Measurements from ENCODE around the gene CHORDC1. TPM values are rescaled to one million over a fixed set of nuclear protein-coding genes. Genes with fewer than 3 reads are reported as not detected.
"Not testable (repeated sequence)": the region's sequence is repeated elsewhere in the genome, so short reads cannot be mapped to it uniquely, and the experiment has no call there.

The CHORDC1 gene
- total RNA-seq, 1 donor from 2014 or later: 65.6 TPM

GRCh38 chr11:90241414-90241813 is 18.6 kb upstream of the CHORDC1 start:
- H3K9me3 ChIP-seq: no peaks in the 10 kb centered on the region
- no peak overlapping the region for H3K27ac ChIP-seq
- TF ChIP-seq POLR2AphosphoS5 (IDR thresholded peaks at IDR 0.05; ENCODE audit: insufficient read depth in 1 of 2, low read depth in 1 of 2): no peak
- no peak for TF ChIP-seq POLR2A (IDR thresholded peaks at IDR 0.05)
- TF ChIP-seq, protein P1, sequence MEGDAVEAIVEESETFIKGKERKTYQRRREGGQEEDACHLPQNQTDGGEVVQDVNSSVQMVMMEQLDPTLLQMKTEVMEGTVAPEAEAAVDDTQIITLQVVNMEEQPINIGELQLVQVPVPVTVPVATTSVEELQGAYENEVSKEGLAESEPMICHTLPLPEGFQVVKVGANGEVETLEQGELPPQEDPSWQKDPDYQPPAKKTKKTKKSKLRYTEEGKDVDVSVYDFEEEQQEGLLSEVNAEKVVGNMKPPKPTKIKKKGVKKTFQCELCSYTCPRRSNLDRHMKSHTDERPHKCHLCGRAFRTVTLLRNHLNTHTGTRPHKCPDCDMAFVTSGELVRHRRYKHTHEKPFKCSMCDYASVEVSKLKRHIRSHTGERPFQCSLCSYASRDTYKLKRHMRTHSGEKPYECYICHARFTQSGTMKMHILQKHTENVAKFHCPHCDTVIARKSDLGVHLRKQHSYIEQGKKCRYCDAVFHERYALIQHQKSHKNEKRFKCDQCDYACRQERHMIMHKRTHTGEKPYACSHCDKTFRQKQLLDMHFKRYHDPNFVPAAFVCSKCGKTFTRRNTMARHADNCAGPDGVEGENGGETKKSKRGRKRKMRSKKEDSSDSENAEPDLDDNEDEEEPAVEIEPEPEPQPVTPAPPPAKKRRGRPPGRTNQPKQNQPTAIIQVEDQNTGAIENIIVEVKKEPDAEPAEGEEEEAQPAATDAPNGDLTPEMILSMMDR (IDR thresholded peaks at IDR 0.05): no peak
- no peak for DNase-seq (ENCODE audit: extremely low spot score in 2 of 2)
- H3K4me3 ChIP-seq: no peak overlapping the region
- intact Hi-C loops (cut with DNase I): no loop called here
- no peaks in the 10 kb centered on the region for H3K36me3 ChIP-seq
- no peaks in the 10 kb centered on the region for H3K4me1 ChIP-seq
- no peaks in the 10 kb centered on the region for H3K27me3 ChIP-seq

GRCh38 chr11:90239967-90240636 is 17.3 kb upstream of the CHORDC1 start:
- H3K4me1 ChIP-seq; H3K9me3 ChIP-seq; H3K27me3 ChIP-seq; intact Hi-C loops (cut with DNase I); H3K4me3 ChIP-seq; DNase-seq (ENCODE audit: extremely low spot score in 2 of 2); H3K27ac ChIP-seq; H3K36me3 ChIP-seq: not testable (repeated sequence)

DNA sequence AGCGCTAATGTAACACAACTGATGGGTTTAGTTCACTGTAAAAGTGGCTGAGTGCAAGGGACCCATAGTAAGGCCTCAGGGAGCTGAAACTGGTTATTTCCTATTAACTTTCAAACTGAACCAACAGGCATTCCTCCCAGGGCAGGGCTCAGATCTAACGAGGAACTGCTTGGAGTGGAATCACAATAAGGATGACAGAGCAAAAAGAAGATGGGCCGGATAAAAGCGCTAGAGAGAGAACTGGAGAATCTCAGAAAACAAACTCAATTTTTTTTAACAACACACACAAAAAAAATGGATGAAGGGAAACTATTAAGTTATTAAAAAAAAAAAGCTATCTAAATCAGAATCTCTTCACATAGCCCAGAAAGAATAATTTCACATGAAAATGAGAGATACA is 14.2 kb upstream of the CHORDC1 start:
- H3K4me3 ChIP-seq: no peak overlapping the region
- DNase-seq (ENCODE audit: extremely low spot score in 2 of 2): no peak
- no peaks in the 10 kb centered on the region for H3K9me3 ChIP-seq
- H3K4me1 ChIP-seq: no peaks in the 10 kb centered on the region
- H3K27ac ChIP-seq: no peak overlapping the region
- H3K27me3 ChIP-seq: no peaks in the 10 kb centered on the region
- H3K36me3 ChIP-seq: no peaks in the 10 kb centered on the region
- TF ChIP-seq, protein P1 (IDR thresholded peaks at IDR 0.05): no peak
- TF ChIP-seq POLR2AphosphoS5 (IDR thresholded peaks at IDR 0.05; ENCODE audit: insufficient read depth in 1 of 2, low read depth in 1 of 2) (no peak), POLR2A (IDR thresholded peaks at IDR 0.05) (no peak)
- intact Hi-C loops (cut with DNase I): no loop called here

DNA sequence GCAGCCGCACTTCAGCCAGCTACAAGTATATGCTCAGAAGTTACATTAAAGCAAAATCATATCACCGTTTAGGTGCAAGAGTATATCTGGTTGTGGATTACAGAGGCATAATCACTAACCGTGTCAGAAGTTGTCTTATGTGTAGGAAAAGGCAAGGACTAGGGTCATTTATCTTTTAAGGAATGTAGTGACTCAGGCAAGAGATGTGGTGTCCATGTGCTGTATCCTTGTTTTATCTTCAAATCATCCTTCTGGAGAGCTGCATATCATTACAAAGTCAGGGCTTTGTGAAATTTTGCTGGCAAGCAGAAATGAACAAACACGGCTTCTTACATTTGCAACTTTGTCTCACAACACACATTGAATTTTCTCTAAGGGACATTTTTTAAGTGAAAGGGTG is 12.7 kb upstream of the CHORDC1 start:
- TF ChIP-seq, protein P1 (IDR thresholded peaks at IDR 0.05): no peak
- no peak for TF ChIP-seq POLR2A (IDR thresholded peaks at IDR 0.05)

DNA sequence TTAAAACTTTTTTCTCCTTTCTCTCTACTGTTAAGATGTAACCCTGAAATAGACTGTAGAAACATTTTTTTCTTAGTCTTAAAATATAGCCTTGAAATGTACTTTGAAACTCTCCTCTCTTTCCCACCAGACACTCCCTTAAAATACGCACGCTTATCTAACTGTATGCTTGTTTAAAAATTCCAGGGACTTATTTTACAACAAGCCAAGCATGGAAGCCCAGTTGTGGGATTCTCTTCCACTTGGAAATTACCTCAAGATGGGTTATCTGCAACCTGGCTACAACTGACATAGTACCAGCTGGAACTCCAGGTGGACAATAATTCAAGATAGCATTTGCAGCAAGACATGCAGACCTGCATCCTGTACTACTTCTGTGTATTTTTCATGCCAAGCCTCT is 12.1 kb upstream of the CHORDC1 start:
- Histone ChIP-seq H3K27me3 (no peaks in the 10 kb centered on the region), H3K4me1 (no peaks in the 10 kb centered on the region), H3K36me3 (no peaks in the 10 kb centered on the region), H3K4me3 (no peak overlapping the region), H3K9me3 (no peaks in the 10 kb centered on the region), H3K27ac (no peak overlapping the region)
- intact Hi-C loops (cut with DNase I): no loop called here
- TF ChIP-seq POLR2A (IDR thresholded peaks at IDR 0.05) (no peak), POLR2AphosphoS5 (IDR thresholded peaks at IDR 0.05; ENCODE audit: insufficient read depth in 1 of 2, low read depth in 1 of 2) (no peak)
- TF ChIP-seq, protein P1 (IDR thresholded peaks at IDR 0.05): no peak
- DNase-seq (ENCODE audit: extremely low spot score in 2 of 2): no peak

More for the DNA sequence above, 12.7 kb upstream of the CHORDC1 start:
- Histone ChIP-seq H3K4me3 (no peak overlapping the region), H3K36me3 (no peaks in the 10 kb centered on the region), H3K9me3 (no peaks in the 10 kb centered on the region), H3K27ac (no peak overlapping the region), H3K4me1 (no peaks in the 10 kb centered on the region), H3K27me3 (no peaks in the 10 kb centered on the region)
- intact Hi-C loops (cut with DNase I): no loop called here
- DNase-seq (ENCODE audit: extremely low spot score in 2 of 2): no peak

Measured in vagina (tissue), 2 donors.